GM12891 (cell line): Measurements from ENCODE around the gene BCCIP.

ENCODE experiments used
- POLR2A ChIP-seq: IDR thresholded peaks from 2 replicates; pipeline ENCODE4 v1.6.1; 2011; ENCODE audit warnings: low read depth, low read length, control low read depth
- TAF1 ChIP-seq: IDR thresholded peaks from 2 replicates; pipeline ENCODE4 v1.6.1; 2011; ENCODE audit warnings: low read depth, low read length, control low read depth

- TF ChIP-seq POLR2A (no peak), TAF1 (no peak)
Measured at GRCh38 chr10:125852487-125852886, 29.1 kb downstream of the BCCIP start.
